Fibroblast of the aortic adventitia (primary cell): Measurements from ENCODE around the gene NFE2. TPM values are rescaled to one million over a fixed set of nuclear protein-coding genes. Genes with fewer than 3 reads are reported as not detected.
A peak's percentile ranks its signal among the peaks of the same experiment; 100 is the strongest.

Experiments
- DNase-seq: peaks from one replicate; pipeline ENCODE4 v3.0.0-alpha.2; 2010; ENCODE audit warnings: low read depth
- H3K4me3 ChIP-seq: 2 replicates; pipeline ENCODE4 v1.5.1; 2011; ENCODE audit warnings: low read depth, mild to moderate bottlenecking, control low read depth, low read length, moderate library complexity
- total RNA-seq: library from RNA; depleted of rRNA; stranded (reverse); fragments of >200 nt; gene quantifications from 2 replicates; pipeline ENCODE4 v1.2.3, GENCODE V29; 2012; ENCODE audit warnings: low replicate concordance
- TF ChIP-seq, protein P1 (sequence below): IDR thresholded peaks from 2 replicates; pipeline ENCODE4 v1.5.1; 2011; ENCODE audit warnings: mild to moderate bottlenecking, low read length, control low read depth, inconsistent platforms; ENCODE audit not compliant: insufficient read depth

Gene NFE2
- total RNA-seq, 1 donor: not detected

DNA sequence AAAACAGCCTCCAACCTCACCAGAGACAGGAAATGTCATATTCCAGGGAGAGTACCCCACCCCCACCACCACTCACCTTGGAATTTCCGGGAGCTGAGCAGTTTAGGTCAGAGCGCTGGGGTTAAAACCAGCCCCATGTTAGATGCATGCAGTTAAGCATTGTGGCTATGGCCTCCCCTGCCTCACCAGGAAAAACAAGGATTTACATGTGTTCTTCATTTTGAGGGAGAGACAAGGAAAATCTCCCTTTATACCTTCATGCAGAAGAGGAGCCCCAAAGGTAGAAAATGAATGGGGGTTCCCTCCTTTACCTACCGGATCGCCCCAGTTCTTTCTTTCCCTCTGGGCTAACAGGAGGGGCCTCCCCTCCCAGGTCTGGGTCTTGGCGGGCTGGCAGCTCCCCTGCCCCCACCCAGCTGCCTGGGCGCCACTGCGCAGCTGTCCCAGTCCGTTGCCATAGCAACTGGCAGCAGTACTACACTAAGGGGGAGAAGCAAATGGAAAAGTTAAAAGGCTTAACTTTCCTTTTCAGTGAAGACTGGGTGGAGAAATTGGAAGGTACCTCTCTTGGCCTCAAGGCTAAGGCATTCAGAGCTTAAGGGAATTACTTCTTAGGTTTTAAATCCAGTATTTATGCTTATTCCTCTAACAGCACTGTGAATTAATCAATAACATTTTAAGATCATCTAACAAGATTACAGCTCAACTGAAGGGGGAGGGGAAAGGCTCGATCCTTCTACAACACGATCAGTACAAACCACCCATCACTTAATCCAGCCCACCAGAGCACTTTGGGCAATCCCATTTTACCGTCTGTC lies 41.4 kb downstream of the NFE2 start:
- TF ChIP-seq, protein P1, sequence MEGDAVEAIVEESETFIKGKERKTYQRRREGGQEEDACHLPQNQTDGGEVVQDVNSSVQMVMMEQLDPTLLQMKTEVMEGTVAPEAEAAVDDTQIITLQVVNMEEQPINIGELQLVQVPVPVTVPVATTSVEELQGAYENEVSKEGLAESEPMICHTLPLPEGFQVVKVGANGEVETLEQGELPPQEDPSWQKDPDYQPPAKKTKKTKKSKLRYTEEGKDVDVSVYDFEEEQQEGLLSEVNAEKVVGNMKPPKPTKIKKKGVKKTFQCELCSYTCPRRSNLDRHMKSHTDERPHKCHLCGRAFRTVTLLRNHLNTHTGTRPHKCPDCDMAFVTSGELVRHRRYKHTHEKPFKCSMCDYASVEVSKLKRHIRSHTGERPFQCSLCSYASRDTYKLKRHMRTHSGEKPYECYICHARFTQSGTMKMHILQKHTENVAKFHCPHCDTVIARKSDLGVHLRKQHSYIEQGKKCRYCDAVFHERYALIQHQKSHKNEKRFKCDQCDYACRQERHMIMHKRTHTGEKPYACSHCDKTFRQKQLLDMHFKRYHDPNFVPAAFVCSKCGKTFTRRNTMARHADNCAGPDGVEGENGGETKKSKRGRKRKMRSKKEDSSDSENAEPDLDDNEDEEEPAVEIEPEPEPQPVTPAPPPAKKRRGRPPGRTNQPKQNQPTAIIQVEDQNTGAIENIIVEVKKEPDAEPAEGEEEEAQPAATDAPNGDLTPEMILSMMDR: no peak
- peak; percentile 88 for DNase-seq
- H3K4me3 ChIP-seq: peak overlapping the region; percentile 57

DNA sequence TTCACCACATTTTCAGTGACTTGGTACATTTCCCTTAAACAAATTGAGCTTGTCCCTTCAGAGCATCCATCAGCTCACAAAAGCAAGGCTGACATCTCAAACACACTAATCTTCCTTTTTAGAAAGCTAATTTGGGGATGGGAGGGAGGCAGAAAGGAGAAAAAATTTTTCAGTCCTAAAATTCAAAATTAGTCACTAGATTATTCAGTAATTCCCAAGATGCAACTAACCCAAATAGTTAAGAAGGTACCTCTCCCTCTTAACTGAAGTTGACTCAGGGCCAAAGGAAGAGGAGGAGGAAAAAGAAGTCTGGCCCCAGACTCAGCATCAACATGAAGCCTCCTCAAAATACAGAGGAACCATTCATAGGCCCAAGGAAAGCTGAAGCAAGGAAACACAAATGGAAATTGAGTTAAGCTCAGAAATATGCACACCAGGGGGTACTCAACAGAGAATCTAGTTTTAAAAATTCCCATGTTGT lies 42.6 kb downstream of the NFE2 start:
- TF ChIP-seq, protein P1: no peak
- peak; percentile 57 for DNase-seq
- peak overlapping the region; percentile 5 for H3K4me3 ChIP-seq

DNA sequence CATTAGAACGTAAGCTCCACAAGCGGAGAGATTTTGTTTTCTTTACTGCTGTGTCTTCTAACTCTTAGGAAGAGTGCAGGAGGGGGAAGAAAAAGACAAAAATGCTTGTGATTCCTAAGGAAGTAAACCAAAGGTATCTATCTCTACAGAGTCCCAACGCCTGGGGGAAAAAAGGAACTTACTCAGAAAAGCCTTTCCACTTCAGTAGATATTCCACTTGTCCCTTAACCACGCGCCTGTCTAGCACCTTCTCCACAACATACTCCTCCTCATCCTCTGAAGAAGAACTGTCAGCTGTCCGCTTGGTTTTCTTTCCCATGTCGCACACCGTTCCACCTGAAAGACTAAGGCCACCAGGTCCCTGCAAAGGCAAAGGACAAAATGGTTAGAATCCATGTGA lies 43.5 kb downstream of the NFE2 start:
- DNase-seq: no peak
- TF ChIP-seq, protein P1: no peak
- no peak overlapping the region for H3K4me3 ChIP-seq

DNA sequence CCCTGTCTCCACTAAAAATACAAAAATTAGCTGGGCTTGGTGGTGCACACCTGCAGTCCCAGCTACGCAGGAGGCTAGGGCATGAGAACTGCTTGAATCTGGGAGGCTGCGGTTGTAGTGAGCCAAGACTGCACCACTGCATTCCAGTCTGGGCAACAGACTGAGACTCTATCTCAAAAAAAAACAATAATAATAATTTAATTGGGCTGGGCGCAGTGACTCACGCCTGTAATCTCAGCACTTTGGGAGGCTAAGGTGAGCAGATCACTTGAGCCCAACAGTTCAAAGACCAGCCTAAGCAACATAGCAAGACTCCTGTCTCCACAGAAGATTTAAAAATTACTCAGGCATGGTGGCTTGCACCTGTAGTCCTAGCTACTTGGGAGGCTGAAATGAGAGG lies 47.6 kb downstream of the NFE2 start:
- DNase-seq: no peak
- TF ChIP-seq, protein P1: no peak
- H3K4me3 ChIP-seq: no peak overlapping the region

DNA sequence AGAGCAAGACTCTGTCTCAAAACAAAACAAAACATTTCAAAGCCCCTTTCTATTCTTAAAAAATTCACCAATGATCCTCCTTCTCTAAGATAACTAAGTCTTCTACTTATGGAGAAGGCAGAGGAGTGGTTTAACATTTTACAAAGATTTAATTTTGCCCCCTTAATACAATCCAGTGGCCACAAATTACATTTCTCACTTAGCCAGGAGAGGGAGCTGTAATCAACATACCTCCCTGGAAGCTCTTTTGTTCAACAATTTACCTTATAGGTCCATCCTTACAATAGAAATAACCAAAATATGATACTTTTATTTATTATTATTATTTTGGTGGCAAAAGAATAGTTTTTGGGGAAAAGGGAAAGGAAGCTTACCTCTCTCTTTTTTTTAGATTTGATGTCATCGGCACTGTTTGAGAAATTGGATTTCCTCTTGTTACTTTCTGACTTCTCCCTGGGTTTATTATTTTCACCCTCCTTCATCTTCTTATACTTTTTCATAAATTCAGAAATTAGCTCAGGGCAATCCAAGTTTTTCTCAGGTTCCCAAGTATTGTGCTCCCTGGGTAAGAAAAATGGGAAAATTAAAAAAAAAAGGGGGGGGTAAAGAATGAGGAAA lies 49.0 kb downstream of the NFE2 start:
- peak; percentile 73 for DNase-seq
- TF ChIP-seq, protein P1: peak; percentile 70
- no peak overlapping the region for H3K4me3 ChIP-seq

DNA sequence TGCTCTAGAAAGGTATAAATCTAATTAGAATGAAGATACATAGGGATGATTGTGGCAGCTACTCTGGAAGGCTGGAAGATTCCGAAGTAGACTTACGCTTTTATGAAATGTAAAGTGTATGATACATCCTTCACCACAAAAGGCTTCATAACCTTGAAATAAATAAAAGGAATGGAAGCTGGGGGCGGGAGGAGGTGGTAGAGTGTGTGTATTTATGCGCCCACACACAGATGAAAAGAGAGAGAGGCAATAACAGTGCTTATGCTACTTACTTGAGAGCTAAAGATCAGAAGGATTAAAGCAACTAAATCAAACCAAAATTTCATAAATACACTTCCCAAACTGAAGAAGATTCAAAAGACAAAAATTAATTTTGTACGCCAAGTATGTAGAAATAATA lies 51.3 kb downstream of the NFE2 start:
- no peak overlapping the region for H3K4me3 ChIP-seq
- DNase-seq: no peak
- TF ChIP-seq, protein P1: no peak
